Vagina (tissue), 2 donors: ENCODE results near the gene DGCR8. TPM values are rescaled to one million over a fixed set of nuclear protein-coding genes. Genes with fewer than 3 reads are reported as not detected.

Experiments used
- DNase-seq, 2 donors: peaks; one replicate each; pipeline ENCODE4 v3.0.0-alpha.2; 2017; ENCODE audit errors: extremely low spot score in 2 of 2
- H3K27ac ChIP-seq: fragments of 200-600 bp; sonication (generic); one replicate; pipeline ENCODE4 v1.5.1; 2019
- H3K27me3 ChIP-seq: fragments of 200-600 bp; sonication (generic); one replicate; pipeline ENCODE4 v1.5.1; 2019
- H3K36me3 ChIP-seq, 2 donors: fragments of 200-600 bp; sonication (generic); one replicate each; pipeline ENCODE4 v1.5.1; 2017 to 2019
- H3K4me1 ChIP-seq: fragments of 200-600 bp; sonication (generic); one replicate; pipeline ENCODE4 v1.5.1; 2019
- H3K4me3 ChIP-seq, 2 donors: fragments of 200-600 bp; sonication (generic); 1 replicate in 1 of 2; 2 replicates in 1 of 2; pipeline ENCODE4 v1.5.1; 2016 to 2019
- H3K9me3 ChIP-seq: fragments of 200-600 bp; sonication (generic); one replicate; pipeline ENCODE4 v1.5.1; 2019
- POLR2A ChIP-seq, 2 donors: fragments of 450-650 bp; IDR thresholded peaks; one replicate each; pipeline ENCODE4 v1.6.1; 2017; ENCODE audit warnings: antibody characterized with exemption in 2 of 2, mild to moderate bottlenecking in 2 of 2, moderate library complexity in 2 of 2
- POLR2AphosphoS5 ChIP-seq, 2 donors: sonication (generic); formaldehyde crosslinking; IDR thresholded peaks; one replicate each; pipeline ENCODE4 v1.9.0; 2017; ENCODE audit warnings: antibody characterized with exemption in 2 of 2, mild to moderate bottlenecking in 2 of 2, low read depth in 1 of 2; ENCODE audit not compliant: insufficient read depth in 1 of 2
- intact Hi-C: fragments of 100-400 bp; cut with DNase I; formaldehyde crosslinking; loops from one replicate; pipeline ENCODE4 v1.15.1; 2023
- total RNA-seq: library from RNA; depleted of rRNA; stranded (reverse); fragments of >200 nt; gene quantifications from one replicate; pipeline ENCODE4 v1.2.3, GENCODE V29; 2016
- TF ChIP-seq, protein P1 (sequence below), 3 experiments: fragments of 450-650 bp in 2 of 3; fragments of 200-600 bp in 1 of 3; sonication (generic) in 1 of 3; IDR thresholded peaks; one replicate each; pipeline ENCODE4 v1.5.1; 2017 to 2019; ENCODE audit warnings: antibody characterized with exemption in 3 of 3, mild to moderate bottlenecking in 2 of 3, moderate library complexity in 2 of 3

DGCR8 gene
- total RNA-seq, 1 donor from 2014 or later, result 27.3 TPM

DNA sequence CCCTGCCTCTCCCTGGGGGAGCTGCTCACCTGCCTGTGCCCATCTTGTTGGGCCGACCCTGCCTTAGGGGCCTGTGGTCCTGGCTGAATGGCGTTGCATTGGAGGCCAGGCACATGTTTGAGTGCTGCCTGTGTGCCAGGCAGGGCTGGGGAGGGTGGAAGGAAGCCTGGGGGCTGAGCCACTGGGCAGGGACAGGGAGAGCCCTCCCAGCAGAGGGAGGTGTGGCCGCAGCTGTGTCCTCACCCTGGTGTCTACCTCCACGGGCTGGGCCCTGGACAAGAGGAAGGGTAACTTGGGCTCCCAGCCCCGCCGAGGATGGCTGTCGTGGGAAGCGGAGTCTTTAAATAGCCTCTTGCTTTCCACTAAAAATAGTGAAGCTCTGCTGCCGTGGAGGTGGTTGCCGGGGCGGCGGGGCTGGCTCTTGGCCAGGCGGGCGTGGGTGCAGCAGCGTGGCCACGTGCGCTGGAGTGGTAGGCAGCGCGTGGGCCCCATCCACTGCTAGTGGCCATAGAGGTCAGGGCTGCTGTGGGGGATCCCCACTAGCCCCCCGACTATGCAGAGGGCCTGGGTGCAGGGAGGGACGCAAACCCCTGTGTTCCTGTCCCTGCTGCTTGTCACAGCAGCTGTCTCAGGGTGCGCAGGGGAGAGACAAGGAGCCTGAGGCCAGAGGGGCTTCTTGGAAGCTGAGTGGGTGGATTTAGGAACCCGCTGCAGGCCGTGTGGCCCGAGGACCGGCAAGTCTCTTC is 57.8 kb downstream of the DGCR8 start:
- DNase-seq, result no peak
- Histone ChIP-seq H3K27me3 (no peaks in the 10 kb centered on the region), H3K27ac (no peak overlapping the region), H3K4me1 (peaks cover 59% of the 10 kb centered on the region), H3K36me3 (peaks cover 0 to 12% of the 10 kb centered on the region in 2 donors), H3K4me3 (no peak overlapping the region), H3K9me3 (no peaks in the 10 kb centered on the region)
- TF ChIP-seq POLR2A (IDR thresholded peaks at IDR 0.05) (no peak), POLR2AphosphoS5 (IDR thresholded peaks at IDR 0.05; ENCODE audit: insufficient read depth in 1 of 2, low read depth in 1 of 2) (no peak)
- TF ChIP-seq, protein P1, sequence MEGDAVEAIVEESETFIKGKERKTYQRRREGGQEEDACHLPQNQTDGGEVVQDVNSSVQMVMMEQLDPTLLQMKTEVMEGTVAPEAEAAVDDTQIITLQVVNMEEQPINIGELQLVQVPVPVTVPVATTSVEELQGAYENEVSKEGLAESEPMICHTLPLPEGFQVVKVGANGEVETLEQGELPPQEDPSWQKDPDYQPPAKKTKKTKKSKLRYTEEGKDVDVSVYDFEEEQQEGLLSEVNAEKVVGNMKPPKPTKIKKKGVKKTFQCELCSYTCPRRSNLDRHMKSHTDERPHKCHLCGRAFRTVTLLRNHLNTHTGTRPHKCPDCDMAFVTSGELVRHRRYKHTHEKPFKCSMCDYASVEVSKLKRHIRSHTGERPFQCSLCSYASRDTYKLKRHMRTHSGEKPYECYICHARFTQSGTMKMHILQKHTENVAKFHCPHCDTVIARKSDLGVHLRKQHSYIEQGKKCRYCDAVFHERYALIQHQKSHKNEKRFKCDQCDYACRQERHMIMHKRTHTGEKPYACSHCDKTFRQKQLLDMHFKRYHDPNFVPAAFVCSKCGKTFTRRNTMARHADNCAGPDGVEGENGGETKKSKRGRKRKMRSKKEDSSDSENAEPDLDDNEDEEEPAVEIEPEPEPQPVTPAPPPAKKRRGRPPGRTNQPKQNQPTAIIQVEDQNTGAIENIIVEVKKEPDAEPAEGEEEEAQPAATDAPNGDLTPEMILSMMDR (IDR thresholded peaks at IDR 0.05), result no peak
- intact Hi-C loops, result no loop called here

DNA sequence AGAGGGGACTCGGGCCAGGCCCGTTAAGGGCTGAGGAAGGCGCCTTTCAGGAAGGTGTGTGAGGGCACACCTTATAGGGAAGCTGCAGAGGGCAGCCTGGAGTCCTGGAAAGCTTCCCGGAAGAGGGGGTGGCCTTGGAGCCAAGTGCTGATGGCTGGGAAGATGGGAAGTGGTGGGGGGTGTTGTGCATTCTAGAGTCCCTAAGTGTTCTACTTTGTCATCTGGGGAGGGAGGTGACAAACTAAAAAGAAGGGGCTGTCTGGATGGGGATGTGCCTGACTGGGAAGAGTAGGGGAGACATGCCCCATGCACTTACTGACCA is 58.3 kb downstream of the DGCR8 start:
- TF ChIP-seq POLR2A (IDR thresholded peaks at IDR 0.05) (no peak), POLR2AphosphoS5 (IDR thresholded peaks at IDR 0.05; ENCODE audit: insufficient read depth in 1 of 2, low read depth in 1 of 2) (no peak)
- TF ChIP-seq, protein P1 (IDR thresholded peaks at IDR 0.05), result no peak
- Histone ChIP-seq H3K4me1 (peaks cover 53% of the 10 kb centered on the region), H3K4me3 (no peak overlapping the region), H3K36me3 (peaks cover 0 to 16% of the 10 kb centered on the region in 2 donors), H3K27me3 (no peaks in the 10 kb centered on the region), H3K9me3 (no peaks in the 10 kb centered on the region), H3K27ac (no peak overlapping the region)
- intact Hi-C loops, result no loop called here
- no peak for DNase-seq

DNA sequence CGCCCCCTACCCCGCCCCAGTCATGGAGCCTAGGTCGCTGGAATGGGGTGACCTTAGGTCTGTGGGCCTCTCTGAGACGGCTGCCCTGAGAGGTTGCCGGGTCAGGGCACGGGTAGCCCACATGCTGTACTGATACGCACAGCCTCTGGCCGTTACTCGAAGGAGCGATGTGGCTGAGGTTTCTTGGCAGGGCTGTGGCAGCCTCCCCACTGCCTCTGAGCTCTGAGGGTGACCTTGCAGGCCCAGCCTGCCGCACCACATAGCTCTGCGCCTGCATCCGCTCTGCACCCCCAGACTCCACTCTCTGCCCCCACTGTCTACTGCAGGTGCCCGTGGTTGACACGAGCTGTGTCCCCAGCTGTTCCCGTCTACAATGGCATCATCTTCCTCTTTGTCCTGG is 58.8 kb downstream of the DGCR8 start:
- Histone ChIP-seq H3K9me3 (no peaks in the 10 kb centered on the region), H3K4me1 (peaks cover 49% of the 10 kb centered on the region), H3K27ac (no peak overlapping the region), H3K4me3 (no peak overlapping the region), H3K36me3 (peaks cover 0 to 21% of the 10 kb centered on the region in 2 donors), H3K27me3 (no peaks in the 10 kb centered on the region)
- no peak for DNase-seq
- TF ChIP-seq POLR2A (IDR thresholded peaks at IDR 0.05) (no peak), POLR2AphosphoS5 (IDR thresholded peaks at IDR 0.05; ENCODE audit: insufficient read depth in 1 of 2, low read depth in 1 of 2) (no peak)
- TF ChIP-seq, protein P1 (IDR thresholded peaks at IDR 0.05), result no peak
- intact Hi-C loops, result no loop called here

DNA sequence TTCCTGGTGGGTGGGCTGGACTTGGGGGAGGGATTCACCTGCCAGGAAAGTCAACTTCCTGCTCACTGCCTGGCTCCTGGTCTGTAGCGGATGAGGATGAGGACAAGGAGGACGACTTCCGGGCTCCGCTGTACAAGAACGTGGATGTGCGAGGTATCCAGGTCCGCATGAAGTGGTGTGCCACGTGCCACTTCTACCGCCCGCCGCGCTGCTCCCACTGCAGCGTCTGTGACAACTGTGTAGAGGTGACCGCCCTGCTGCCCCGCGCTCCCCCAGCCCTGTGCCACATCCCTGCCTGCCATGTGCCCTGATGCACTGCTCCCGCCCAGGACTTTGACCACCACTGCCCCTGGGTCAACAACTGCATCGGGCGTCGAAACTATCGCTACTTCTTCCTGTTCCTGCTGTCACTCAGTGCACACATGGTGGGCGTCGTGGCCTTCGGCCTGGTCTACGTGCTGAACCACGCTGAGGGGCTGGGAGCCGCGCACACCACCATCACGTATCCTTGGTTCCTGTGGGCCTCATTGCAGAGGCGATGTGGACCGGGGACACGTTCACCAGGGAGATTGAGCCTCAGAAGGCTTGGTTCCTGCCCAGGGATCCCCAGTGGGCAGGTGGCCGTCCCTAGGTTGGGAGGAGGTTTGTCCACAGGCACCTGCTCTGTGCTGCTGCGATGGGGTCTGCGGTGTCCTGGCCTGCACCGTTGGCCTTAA is 59.5 kb downstream of the DGCR8 start:
- H3K4me1 ChIP-seq, result peaks cover 42% of the 10 kb centered on the region

More for the DNA sequence above, 59.5 kb downstream of the DGCR8 start:
- intact Hi-C loops, result no loop called here
- H3K36me3 ChIP-seq, result peaks cover 0 to 23% of the 10 kb centered on the region in 2 donors
- TF ChIP-seq POLR2AphosphoS5 (IDR thresholded peaks at IDR 0.05; ENCODE audit: insufficient read depth in 1 of 2, low read depth in 1 of 2) (no peak), POLR2A (IDR thresholded peaks at IDR 0.05) (no peak)
- TF ChIP-seq, protein P1 (IDR thresholded peaks at IDR 0.05), result no peak
- H3K27ac ChIP-seq, result no peak overlapping the region
- H3K9me3 ChIP-seq, result no peaks in the 10 kb centered on the region
- H3K4me3 ChIP-seq, result no peak overlapping the region
- no peaks in the 10 kb centered on the region for H3K27me3 ChIP-seq
- DNase-seq, result no peak
